ENCODE data around the gene FIGNL2.

FIGNL2 gene

GRCh38 chr12:51890511-51891171 lies 42.1 kb upstream of the FIGNL2 start:
- DNase-seq (ENCODE audit: low read depth in 2 of 2), result no peak
- TF ChIP-seq CTCF (IDR thresholded peaks at IDR 0.05; ENCODE audit: low read depth, low read length), result no peak
- H3K4me3 ChIP-seq (replicated peaks in 1 of 2; ENCODE audit: low read depth in 2 of 2, low read length in 2 of 2), result no peak overlapping the region

GRCh38 chr12:51890133-51890464 lies 41.6 kb upstream of the FIGNL2 start:
- no peak for DNase-seq (ENCODE audit: low read depth in 2 of 2)
- no peak overlapping the region for H3K4me3 ChIP-seq (replicated peaks in 1 of 2; ENCODE audit: low read depth in 2 of 2, low read length in 2 of 2)
- no peak for TF ChIP-seq CTCF (IDR thresholded peaks at IDR 0.05; ENCODE audit: low read depth, low read length)

GRCh38 chr12:51889216-51890132 lies 41.0 kb upstream of the FIGNL2 start:
- no peak overlapping the region for H3K4me3 ChIP-seq (replicated peaks in 1 of 2; ENCODE audit: low read depth in 2 of 2, low read length in 2 of 2)
- peak; percentile 3 for TF ChIP-seq CTCF (IDR thresholded peaks at IDR 0.05; ENCODE audit: low read depth, low read length)

GRCh38 chr12:51888316-51889215 lies 40.0 kb upstream of the FIGNL2 start:
- no peak overlapping the region for H3K4me3 ChIP-seq (replicated peaks in 1 of 2; ENCODE audit: low read depth in 2 of 2, low read length in 2 of 2)
- no peak for TF ChIP-seq CTCF (IDR thresholded peaks at IDR 0.05; ENCODE audit: low read depth, low read length)
- DNase-seq (ENCODE audit: low read depth in 2 of 2), result no peak

More at GRCh38 chr12:51889216-51890132, 41.0 kb upstream of the FIGNL2 start:
- DNase-seq (ENCODE audit: low read depth in 2 of 2), result peak in 1 of 2 donors; percentile 46

GRCh38 chr12:51887476-51888315 lies 39.2 kb upstream of the FIGNL2 start, which contains the start of gene ANKRD33:
Gene ANKRD33 (plus strand): TSS chr12:51888103. CDS start chr12:51888187, 84 bp downstream.
- peak in 1 of 2 donors; percentile 59 for DNase-seq (ENCODE audit: low read depth in 2 of 2)
- TF ChIP-seq CTCF (IDR thresholded peaks at IDR 0.05; ENCODE audit: low read depth, low read length), result no peak

More at GRCh38 chr12:51887476-51888315, 39.2 kb upstream of the FIGNL2 start, which contains the start of gene ANKRD33:
- no peak within 1 kb of the TSS for H3K4me3 ChIP-seq (replicated peaks in 1 of 2; ENCODE audit: low read depth in 2 of 2, low read length in 2 of 2)

All from cardiac fibroblast (primary cell).